H9 (cell line): ENCODE data around the gene GFY. TPM values are rescaled to one million over a fixed set of nuclear protein-coding genes. Genes with fewer than 3 reads are reported as not detected.
A peak's percentile ranks its signal among the peaks of the same experiment; 100 is the strongest.

Experiments
- DNase-seq: peaks from one replicate; pipeline ENCODE4 v3.0.0-alpha.2; 2017
- H2AFZ ChIP-seq: one replicate; pipeline ENCODE4 v1.6.1; 2013; ENCODE audit warnings: mild to moderate bottlenecking, low read length, control low read depth, moderate library complexity
- H2AK5ac ChIP-seq: 2 replicates; pipeline ENCODE4 v1.6.1; 2013; ENCODE audit warnings: low read length, control low read depth, mixed read lengths; ENCODE audit not compliant: insufficient read length
- H2BK120ac ChIP-seq: one replicate; pipeline ENCODE4 v1.6.1; 2013; ENCODE audit warnings: low read depth, mild to moderate bottlenecking, low read length, control low read depth, inconsistent platforms; ENCODE audit not compliant: poor library complexity, severe bottlenecking
- H2BK12ac ChIP-seq: 2 replicates; pipeline ENCODE4 v1.6.1; 2013; ENCODE audit warnings: low read length, control low read depth, mixed read lengths, low read depth; ENCODE audit not compliant: insufficient read length
- H2BK15ac ChIP-seq: 2 replicates; pipeline ENCODE4 v1.6.1; 2013; ENCODE audit warnings: low read depth, low read length, control low read depth
- H2BK20ac ChIP-seq: one replicate; pipeline ENCODE4 v1.6.1; 2013; ENCODE audit warnings: low read depth, mild to moderate bottlenecking, low read length, control low read depth, inconsistent platforms; ENCODE audit not compliant: poor library complexity, severe bottlenecking
- H2BK5ac ChIP-seq: 2 replicates; pipeline ENCODE4 v1.6.1; 2013; ENCODE audit warnings: low read length, control low read depth, mixed read lengths; ENCODE audit not compliant: insufficient read length
- H3K14ac ChIP-seq: 2 replicates; pipeline ENCODE4 v1.6.1; 2013; ENCODE audit warnings: low read length, control low read depth; ENCODE audit not compliant: insufficient read depth
- H3K18ac ChIP-seq: 2 replicates; pipeline ENCODE4 v1.6.1; 2013; ENCODE audit warnings: low read depth, mild to moderate bottlenecking, mixed read lengths, low read length, control low read depth; ENCODE audit not compliant: insufficient read length
- H3K23ac ChIP-seq: 2 replicates; pipeline ENCODE4 v1.6.1; 2013; ENCODE audit warnings: low read length, control low read depth, mixed read lengths, low read depth; ENCODE audit not compliant: insufficient read length
- H3K23me2 ChIP-seq: 2 replicates; pipeline ENCODE4 v1.6.1; 2013; ENCODE audit warnings: low read depth, mild to moderate bottlenecking, mixed read lengths, low read length, control low read depth; ENCODE audit not compliant: insufficient read length, poor library complexity, severe bottlenecking
- H3K27ac ChIP-seq: 2 replicates; pipeline ENCODE4 v1.5.1; 2013; ENCODE audit warnings: low read length, control low read depth, mixed read lengths, low read depth; ENCODE audit not compliant: insufficient read length
- H3K27me3 ChIP-seq: 2 replicates; pipeline ENCODE4 v1.6.1; 2013; ENCODE audit warnings: low read length, control low read depth, inconsistent platforms; ENCODE audit not compliant: insufficient read depth
- H3K4ac ChIP-seq: 2 replicates; pipeline ENCODE4 v1.6.1; 2013; ENCODE audit warnings: low read depth, mild to moderate bottlenecking, control low read depth, inconsistent platforms, low read length, moderate library complexity
- H3K4me1 ChIP-seq: 2 replicates; pipeline ENCODE4 v1.6.1; 2013; ENCODE audit warnings: low read length, control low read depth, inconsistent platforms; ENCODE audit not compliant: insufficient read depth
- H3K4me2 ChIP-seq: 2 replicates; pipeline ENCODE4 v1.6.1; 2013; ENCODE audit warnings: low read length, control low read depth, mixed read lengths; ENCODE audit not compliant: insufficient read length, insufficient read depth
- H3K56ac ChIP-seq: 2 replicates; pipeline ENCODE4 v1.6.1; 2013; ENCODE audit warnings: low read depth, mild to moderate bottlenecking, mixed read lengths, low read length, control low read depth; ENCODE audit not compliant: insufficient read length
- H3K79me1 ChIP-seq: 2 replicates; pipeline ENCODE4 v1.6.1; 2013; ENCODE audit warnings: low read depth, mild to moderate bottlenecking, moderate library complexity, low read length, control low read depth, inconsistent platforms; ENCODE audit not compliant: insufficient read depth, poor library complexity, severe bottlenecking
- H3K79me2 ChIP-seq: 2 replicates; pipeline ENCODE4 v1.6.1; 2013; ENCODE audit warnings: low read length, control low read depth, inconsistent platforms; ENCODE audit not compliant: insufficient read depth
- H3K9ac ChIP-seq: 2 replicates; pipeline ENCODE4 v1.6.1; 2013; ENCODE audit warnings: low read length, control low read depth, mixed read lengths; ENCODE audit not compliant: insufficient read length; ENCODE audit errors: extremely low read depth
- H3K9me3 ChIP-seq: one replicate; pipeline ENCODE4 v1.6.1; 2013; ENCODE audit warnings: low read depth, low read length, inconsistent platforms; ENCODE audit not compliant: control insufficient read depth
- H3T11ph ChIP-seq: one replicate; pipeline ENCODE4 v1.6.1; 2013; ENCODE audit warnings: mild to moderate bottlenecking, low read length, control low read depth, inconsistent platforms
- H4K20me1 ChIP-seq: one replicate; pipeline ENCODE4 v1.6.1; 2013; ENCODE audit not compliant: control insufficient read depth, insufficient read length, insufficient read depth
- H4K5ac ChIP-seq: 2 replicates; pipeline ENCODE4 v1.6.1; 2013; ENCODE audit warnings: low read depth, mild to moderate bottlenecking, mixed read lengths, low read length, control low read depth; ENCODE audit not compliant: insufficient read length
- H4K8ac ChIP-seq: replicated peaks from 2 replicates; pipeline ENCODE4 v1.6.1; 2013; ENCODE audit warnings: low read length, control low read depth, mixed read lengths, low read depth; ENCODE audit not compliant: insufficient read length
- H4K91ac ChIP-seq: 2 replicates; pipeline ENCODE4 v1.6.1; 2013; ENCODE audit warnings: low read depth, mild to moderate bottlenecking, moderate library complexity, mixed read lengths, low read length, control low read depth; ENCODE audit not compliant: insufficient read length
- H3K27ac Mint-ChIP-seq, 3 experiments: 2 replicates in 2 of 3; 3 replicates in 1 of 3; pipeline ENCODE4 v1.8.0; 2020 to 2021; ENCODE audit warnings: mixed read lengths in 3 of 3, mild to moderate bottlenecking in 1 of 3, moderate library complexity in 1 of 3
- H3K27me3 Mint-ChIP-seq: 2 replicates; pipeline ENCODE4 v1.8.0; 2021; ENCODE audit warnings: low read depth, mild to moderate bottlenecking, moderate library complexity, mixed read lengths
- H3K36me3 Mint-ChIP-seq, 3 experiments: 2 replicates in 2 of 3; 3 replicates in 1 of 3; pipeline ENCODE4 v1.8.0; 2020 to 2021; ENCODE audit warnings: low read depth in 3 of 3, mixed read lengths in 3 of 3; ENCODE audit not compliant: insufficient read depth in 1 of 3
- H3K4me1 Mint-ChIP-seq, 2 experiments: 2 replicates each; pipeline ENCODE4 v1.8.0; 2020; ENCODE audit warnings: mixed read lengths in 2 of 2
- H3K4me3 Mint-ChIP-seq, 2 experiments: 2 replicates in 1 of 2; 3 replicates in 1 of 2; pipeline ENCODE4 v1.8.0; 2020 to 2021; ENCODE audit warnings: mild to moderate bottlenecking in 2 of 2, mixed read lengths in 2 of 2, moderate library complexity in 1 of 2
- H3K9me3 Mint-ChIP-seq, 2 experiments: 2 replicates in 1 of 2; 3 replicates in 1 of 2; pipeline ENCODE4 v1.8.0; 2020; ENCODE audit warnings: mild to moderate bottlenecking in 2 of 2, mixed read lengths in 2 of 2, moderate library complexity in 1 of 2
- CTCF ChIP-seq: fragments of 200-600 bp; sonication (generic); conservative IDR thresholded peaks from 3 replicates; pipeline ENCODE4 v1.8.0; 2021; ENCODE audit warnings: antibody characterized with exemption, mild to moderate bottlenecking
- WGBS: extraction: QIAGEN DNeasy Blood & Tissue Kit; methylation state at CpG from one replicate; pipeline ENCODE4 v1.1.7; 2013; ENCODE audit warnings: missing lambda C conversion rate, low lambda C conversion rate, mixed read lengths; ENCODE audit not compliant: insufficient read length; ENCODE audit errors: extremely low coverage; 5-methylcytosine and 5-hydroxymethylcytosine counted together
- total RNA-seq: library from RNA; stranded (reverse); gene quantifications from 2 replicates; pipeline ENCODE4 v1.2.1, GENCODE V29; 2021

Gene GFY
- total RNA-seq, 1 experiment from 2014 or later: 1.3 TPM

GRCh38 chr19:49396738-49397505 is 28.3 kb upstream of the GFY start:
- TF ChIP-seq CTCF: no peak
- H3K79me1 ChIP-seq: no peaks in the 10 kb centered on the region
- no peak overlapping the region for H3K4me2 ChIP-seq
- DNase-seq: no peak
- Mint-ChIP-seq H3K4me3 (no peak overlapping the region), H3K9me3 (no peaks in the 10 kb centered on the region; a peak in 1 of 5 replicates), H3K4me1 (peaks cover 45 to 67% of the 10 kb centered on the region in 2 experiments), H3K36me3 (no peaks in the 10 kb centered on the region), H3K27ac (peak overlapping the region in 2 of 3 experiments; percentile 64 to 67; a peak in 2 of 7 replicates), H3K27me3 (peaks cover 9% of the 10 kb centered on the region)
- H4K20me1 ChIP-seq: no peaks in the 10 kb centered on the region
- H2AK5ac ChIP-seq: no peak overlapping the region
- no peak overlapping the region for H3K27ac ChIP-seq
- H3K27me3 ChIP-seq: no peaks in the 10 kb centered on the region
- H3K23ac ChIP-seq: no peak overlapping the region
- no peaks in the 10 kb centered on the region for H3K79me2 ChIP-seq
- no peak overlapping the region for H3K4ac ChIP-seq
- H2BK5ac ChIP-seq: no peak overlapping the region
- H4K8ac ChIP-seq: no peak overlapping the region
- no peak overlapping the region for H3T11ph ChIP-seq
- H3K23me2 ChIP-seq: no peaks in the 10 kb centered on the region
- H3K14ac ChIP-seq: no peak overlapping the region
- H3K4me1 ChIP-seq: no peaks in the 10 kb centered on the region; the same call in 1 of the 2 replicates
- H3K9me3 ChIP-seq: no peaks in the 10 kb centered on the region
- no peak overlapping the region for H2BK12ac ChIP-seq
- H3K9ac ChIP-seq: no peak overlapping the region
- H4K5ac ChIP-seq: no peak overlapping the region
- no peak overlapping the region for H2AFZ ChIP-seq
- H4K91ac ChIP-seq: no peak overlapping the region
- H3K56ac ChIP-seq: no peak overlapping the region
- no peak overlapping the region for H2BK120ac ChIP-seq
- no peak overlapping the region for H2BK15ac ChIP-seq
- H3K18ac ChIP-seq: no peak overlapping the region
- no CpG with 5 or more reads among the region's 8 CpGs for WGBS
- H2BK20ac ChIP-seq: no peak overlapping the region
